Lung (tissue), 12 donors: Measurements from ENCODE around the gene MAGEB5. TPM values are rescaled to one million over a fixed set of nuclear protein-coding genes. Genes with fewer than 3 reads are reported as not detected.

Experiments
- ATAC-seq: fragments of 200-7000 bp; cut with Tn5 transposase; one replicate; pipeline ENCODE4 v1.9.1; 2020; ENCODE audit warnings: moderate number of reproducible peaks; ENCODE audit not compliant: insufficient read depth, low FRiP score
- DNase-seq, 3 donors: peaks; one replicate each; pipeline ENCODE4 v3.0.0-alpha.2; 2013 to 2017
- H3K27ac ChIP-seq, 2 donors: one replicate each; pipeline ENCODE4 v1.5.1; 2013; ENCODE audit warnings: mild to moderate bottlenecking in 2 of 2, moderate library complexity in 2 of 2, control low read depth in 1 of 2, inconsistent platforms in 1 of 2, low read depth in 1 of 2, low read length in 1 of 2
- H3K27me3 ChIP-seq, 3 donors: one replicate each; pipeline ENCODE4 v1.5.1; 2013; ENCODE audit warnings: low read length in 2 of 3; ENCODE audit not compliant: control insufficient read depth in 3 of 3, insufficient read depth in 3 of 3
- H3K36me3 ChIP-seq, 4 donors: one replicate each; pipeline ENCODE4 v1.5.1; 2013; ENCODE audit warnings: low read length in 4 of 4, mild to moderate bottlenecking in 1 of 4, moderate library complexity in 1 of 4; ENCODE audit not compliant: control insufficient read depth in 4 of 4, insufficient read depth in 4 of 4
- H3K4me1 ChIP-seq, 5 donors: one replicate each; pipeline ENCODE4 v1.5.1; 2013; ENCODE audit warnings: low read length in 5 of 5, mild to moderate bottlenecking in 2 of 5, moderate library complexity in 1 of 5; ENCODE audit not compliant: control insufficient read depth in 5 of 5, insufficient read depth in 5 of 5
- H3K4me3 ChIP-seq: one replicate; pipeline ENCODE4 v1.5.1; 2013; ENCODE audit warnings: mild to moderate bottlenecking, control low read depth, moderate library complexity
- H3K9ac ChIP-seq, 2 donors: one replicate each; pipeline ENCODE4 v1.5.1; 2013; ENCODE audit warnings: low read length in 2 of 2, control low read depth in 1 of 2; ENCODE audit not compliant: insufficient read depth in 1 of 2
- H3K9me3 ChIP-seq, 4 donors: one replicate each; pipeline ENCODE4 v1.5.1; 2013; ENCODE audit warnings: low read length in 3 of 4, mild to moderate bottlenecking in 1 of 4, moderate library complexity in 1 of 4; ENCODE audit not compliant: control insufficient read depth in 4 of 4, insufficient read depth in 3 of 4
- CTCF ChIP-seq: IDR thresholded peaks from 2 replicates; pipeline ENCODE4 v1.5.1; 2012; ENCODE audit warnings: mild to moderate bottlenecking; ENCODE audit errors: control extremely low read depth, extremely low read depth
- WGBS, 2 donors: extraction: QIAGEN DNeasy Blood & Tissue Kit; methylation state at CpG; one replicate each; pipeline ENCODE4 v1.1.7; 2013; 5-methylcytosine and 5-hydroxymethylcytosine counted together
- polyA plus RNA-seq, 2 donors: library from polyadenylated mRNA; stranded (reverse); fragments of 200-250 nt; gene quantifications; one replicate each; pipeline ENCODE4 v1.2.1, GENCODE V29; 2013
- total RNA-seq, 2 donors: library from RNA; depleted of rRNA in 1 of 2; stranded (reverse); fragments of >200 nt in 1 of 2; gene quantifications; one replicate each; pipeline ENCODE4 v1.2.1, GENCODE V29; 2014 to 2021
- donor health status: control.
- donor health status: control.
- donor health status: Bipolar disorder and iron deficiency.
- donor health status: healthy.
- donor health status: DM: yes; HTN: yes; CAD: no.

Gene MAGEB5
- total and polyA plus RNA-seq, 4 donors: not detected

- Histone ChIP-seq H3K4me1 (no peaks in the 10 kb centered on the region), H3K4me3 (no peak overlapping the region), H3K36me3 (no peaks in the 10 kb centered on the region), H3K9ac (no peak overlapping the region), H3K27me3 (no peaks in the 10 kb centered on the region), H3K9me3 (peaks cover 0 to 2% (median 0%) of the 10 kb centered on the region in 4 donors), H3K27ac (no peak overlapping the region)
- DNase-seq (no peak), ATAC-seq (no peak)
- 49 to 65% methylated on average over 3 of the region's 3 CpGs for WGBS, 2 donors
- TF ChIP-seq CTCF: no peak
These were observed 8.0 kb upstream of the MAGEB5 start for GRCh38 chrX:26208012-26208411.

- no peaks in the 10 kb centered on the region for H3K9me3 ChIP-seq
- ATAC-seq (no peak), DNase-seq (no peak)
- no peak overlapping the region for H3K4me3 ChIP-seq
- no peaks in the 10 kb centered on the region for H3K4me1 ChIP-seq
- no peaks in the 10 kb centered on the region for H3K36me3 ChIP-seq
- WGBS, 2 donors: 76 to 84% methylated on average over 7 of the region's 7 CpGs
- H3K9ac ChIP-seq: no peak overlapping the region
- H3K27ac ChIP-seq: no peak overlapping the region
- no peak for TF ChIP-seq CTCF
- no peaks in the 10 kb centered on the region for H3K27me3 ChIP-seq
These were observed 3.4 kb downstream of the MAGEB5 start for GRCh38 chrX:26219351-26219750.

- WGBS, 2 donors: 42 to 63% methylated on average over 1 of the region's 1 CpG
- TF ChIP-seq CTCF: no peak
- Histone ChIP-seq H3K4me1 (no peaks in the 10 kb centered on the region), H3K9me3 (no peaks in the 10 kb centered on the region), H3K4me3 (no peak overlapping the region), H3K27ac (no peak overlapping the region), H3K9ac (no peak overlapping the region), H3K36me3 (no peaks in the 10 kb centered on the region), H3K27me3 (peaks cover 0 to under 1% (median 0%) of the 10 kb centered on the region in 3 donors)
- ATAC-seq: no peak
- peak in 2 of 3 donors; percentile 1 to 17 for DNase-seq
These were observed 18.2 kb downstream of the MAGEB5 start for GRCh38 chrX:26234177-26234576.

GRCh38 chrX:26253526-26253925 is 37.6 kb downstream of the MAGEB5 start:
- no peak overlapping the region for H3K27ac ChIP-seq
- ATAC-seq: no peak
- H3K4me1 ChIP-seq: no peaks in the 10 kb centered on the region
- DNase-seq: no peak
- 60 to 87% methylated on average over 3 of the region's 3 CpGs for WGBS, 2 donors
- no peaks in the 10 kb centered on the region for H3K36me3 ChIP-seq
- no peaks in the 10 kb centered on the region for H3K27me3 ChIP-seq
- H3K4me3 ChIP-seq: no peak overlapping the region
- no peaks in the 10 kb centered on the region for H3K9me3 ChIP-seq
- H3K9ac ChIP-seq: no peak overlapping the region
- TF ChIP-seq CTCF: no peak
